Gastrocnemius medialis (tissue), 4 donors: Measurements from ENCODE around the gene AFDN. TPM values are rescaled to one million over a fixed set of nuclear protein-coding genes. Genes with fewer than 3 reads are reported as not detected.

Experiments
- ATAC-seq, 2 donors: fragments of 150-250 bp; one replicate each; pipeline ENCODE4 v1.9.1; 2016
- DNase-seq, 2 donors: peaks; one replicate each; pipeline ENCODE4 v3.0.0-alpha.2; 2019
- H3K27ac ChIP-seq, 4 donors: fragments of 200-600 bp; sonication (generic); 1 replicate in 1 of 4; 2 replicates in 3 of 4; pipeline ENCODE4 v1.5.1; 2016 to 2018; ENCODE audit warnings: mild to moderate bottlenecking in 2 of 4, moderate library complexity in 1 of 4
- H3K27me3 ChIP-seq, 3 donors: fragments of 200-600 bp; sonication (generic) in 2 of 3; 1 replicate in 1 of 3; 2 replicates in 2 of 3; pipeline versions ENCODE4 v1.5.1 to v1.6.0; 2016 to 2019; ENCODE audit warnings: mild to moderate bottlenecking in 1 of 3, moderate library complexity in 1 of 3
- H3K36me3 ChIP-seq, 2 donors: fragments of 200-600 bp; sonication (generic) in 1 of 2; one replicate each; pipeline ENCODE4 v1.5.1; 2017 to 2018
- H3K4me1 ChIP-seq, 2 donors: fragments of 200-600 bp; sonication (generic) in 1 of 2; one replicate each; pipeline ENCODE4 v1.5.1; 2016 to 2017; ENCODE audit warnings: mild to moderate bottlenecking in 2 of 2
- H3K4me3 ChIP-seq, 4 donors: fragments of 200-600 bp; sonication (generic) in 3 of 4; 1 replicate in 1 of 4; 2 replicates in 3 of 4; pipeline ENCODE4 v1.5.1; 2016 to 2019; ENCODE audit warnings: mild to moderate bottlenecking in 2 of 4
- H3K9me3 ChIP-seq, 3 donors: fragments of 200-600 bp; sonication (generic) in 2 of 3; 1 replicate in 1 of 3; 2 replicates in 2 of 3; pipeline ENCODE4 v1.5.1; 2016 to 2019
- POLR2A ChIP-seq, 2 donors: fragments of 450-650 bp; IDR thresholded peaks; one replicate each; pipeline ENCODE4 v1.6.1; 2017; ENCODE audit warnings: antibody characterized with exemption in 2 of 2, mild to moderate bottlenecking in 2 of 2, moderate library complexity in 2 of 2
- in situ Hi-C, 4 donors: fragments of 200-750 bp; cut with MboI; loops; one replicate each; pipeline versions ENCODE4 v1.15.0 to v1.8.0; 2017; ENCODE audit warnings: low sequenced_read_pairs in 4 of 4
- intact Hi-C: fragments of 100-400 bp; cut with DNase I; formaldehyde crosslinking; loops from one replicate; pipeline ENCODE4 v1.15.1; 2023; ENCODE audit warnings: low total_unique reads
- total RNA-seq, 4 donors: library from RNA; depleted of rRNA; stranded (reverse); fragments of >200 nt; gene quantifications; one replicate each; pipeline versions ENCODE4 v1.1.0 to v1.2.3, GENCODE V29; 2016
- TF ChIP-seq, protein P1 (sequence below), 5 experiments: fragments of 450-650 bp in 3 of 5; fragments of 200-600 bp in 2 of 5; sonication (generic) in 2 of 5; IDR thresholded peaks in 4 of 5; conservative IDR thresholded peaks in 1 of 5; 1 replicate in 4 of 5; 2 replicates in 1 of 5; pipeline ENCODE4 v1.5.1; 2016 to 2019; ENCODE audit warnings: antibody characterized with exemption in 5 of 5, mild to moderate bottlenecking in 3 of 5, moderate library complexity in 3 of 5

AFDN gene
- total RNA-seq, 4 donors from 2014 or later, result 22.2 to 66.0 (median 30.0) TPM

DNA sequence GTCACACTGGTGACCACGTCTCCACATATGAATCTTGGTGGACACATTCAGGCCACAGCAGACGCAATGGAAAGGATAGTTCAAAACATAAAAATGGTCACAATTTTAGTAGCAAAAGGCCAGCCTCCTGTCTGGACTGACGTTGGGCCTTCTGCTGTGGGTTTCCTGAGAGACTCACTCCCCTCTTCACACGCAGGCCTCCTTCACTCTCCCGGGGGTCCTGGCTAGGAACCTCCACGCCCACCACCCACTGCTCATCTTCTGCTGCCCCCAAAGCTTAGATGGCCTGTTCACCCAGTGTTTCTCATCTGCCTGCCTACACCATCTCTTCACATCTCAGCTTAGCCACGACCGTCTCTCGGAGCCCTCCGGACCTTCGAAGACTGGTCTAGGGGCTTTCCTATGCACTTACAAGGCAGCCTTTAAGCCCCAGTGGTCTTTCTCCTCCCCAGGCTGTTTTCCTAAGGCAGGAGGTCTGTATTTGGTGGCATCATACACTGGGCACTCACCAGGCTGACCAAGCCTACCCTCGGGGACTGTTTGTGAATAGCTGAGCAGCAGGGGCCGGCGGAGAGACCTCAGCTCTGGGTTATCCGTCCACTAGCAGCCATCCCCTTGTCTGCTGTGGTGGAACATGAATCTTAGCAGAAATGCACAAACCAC, 46.6 kb upstream of the AFDN start:
- no peaks in the 10 kb centered on the region for H3K36me3 ChIP-seq
- in situ Hi-C loops, result no loop called here
- ATAC-seq, result no peak

DNA sequence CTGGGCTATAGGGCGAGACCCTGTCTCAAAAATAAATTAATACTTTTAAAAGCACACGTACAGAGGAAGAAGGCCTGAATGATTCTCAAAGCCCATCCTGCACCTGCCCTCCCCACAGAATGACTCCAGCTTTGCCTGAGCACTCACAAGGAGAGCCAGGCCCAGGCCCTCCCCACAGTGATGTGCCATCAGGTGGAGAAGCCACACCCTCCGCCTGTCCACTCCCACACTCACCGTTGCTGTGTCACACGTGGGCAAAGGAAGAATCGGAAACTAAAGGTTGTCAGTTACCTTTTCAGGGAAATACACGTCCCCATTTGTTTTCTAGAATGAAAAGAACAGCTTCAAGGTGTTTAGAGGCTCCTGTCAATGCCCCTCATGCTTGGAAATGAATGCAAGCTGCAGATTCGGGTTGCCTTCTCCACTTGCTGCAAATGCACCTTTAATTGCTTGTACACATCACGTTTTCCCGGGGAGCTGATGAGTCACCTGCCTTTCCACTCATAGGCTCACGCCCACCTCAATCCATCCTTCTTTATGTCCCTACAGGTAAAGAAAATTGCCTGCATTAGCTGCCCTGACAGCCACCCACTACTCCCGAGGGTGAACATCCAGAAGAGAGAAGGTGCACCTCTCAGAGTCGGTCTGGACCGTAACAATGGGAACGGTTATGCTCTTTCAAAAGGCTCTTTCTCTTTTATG, 45.5 kb upstream of the AFDN start:
- intact Hi-C loops (no loop called here), in situ Hi-C loops (no loop called here)
- TF ChIP-seq, protein P1, sequence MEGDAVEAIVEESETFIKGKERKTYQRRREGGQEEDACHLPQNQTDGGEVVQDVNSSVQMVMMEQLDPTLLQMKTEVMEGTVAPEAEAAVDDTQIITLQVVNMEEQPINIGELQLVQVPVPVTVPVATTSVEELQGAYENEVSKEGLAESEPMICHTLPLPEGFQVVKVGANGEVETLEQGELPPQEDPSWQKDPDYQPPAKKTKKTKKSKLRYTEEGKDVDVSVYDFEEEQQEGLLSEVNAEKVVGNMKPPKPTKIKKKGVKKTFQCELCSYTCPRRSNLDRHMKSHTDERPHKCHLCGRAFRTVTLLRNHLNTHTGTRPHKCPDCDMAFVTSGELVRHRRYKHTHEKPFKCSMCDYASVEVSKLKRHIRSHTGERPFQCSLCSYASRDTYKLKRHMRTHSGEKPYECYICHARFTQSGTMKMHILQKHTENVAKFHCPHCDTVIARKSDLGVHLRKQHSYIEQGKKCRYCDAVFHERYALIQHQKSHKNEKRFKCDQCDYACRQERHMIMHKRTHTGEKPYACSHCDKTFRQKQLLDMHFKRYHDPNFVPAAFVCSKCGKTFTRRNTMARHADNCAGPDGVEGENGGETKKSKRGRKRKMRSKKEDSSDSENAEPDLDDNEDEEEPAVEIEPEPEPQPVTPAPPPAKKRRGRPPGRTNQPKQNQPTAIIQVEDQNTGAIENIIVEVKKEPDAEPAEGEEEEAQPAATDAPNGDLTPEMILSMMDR (IDR thresholded peaks at IDR 0.05 in 4 of 5, conservative IDR thresholded peaks at IDR 0.05 in 1 of 5), result no peak
- TF ChIP-seq POLR2A (IDR thresholded peaks at IDR 0.05), result no peak
- no peak for DNase-seq
- ATAC-seq, result no peak
- Histone ChIP-seq H3K36me3 (no peaks in the 10 kb centered on the region), H3K27me3 (no peaks in the 10 kb centered on the region), H3K4me3 (no peak overlapping the region), H3K27ac (no peak overlapping the region), H3K9me3 (no peaks in the 10 kb centered on the region), H3K4me1 (no peaks in the 10 kb centered on the region)

More for the DNA sequence above, 46.6 kb upstream of the AFDN start:
- intact Hi-C loops, result no loop called here
- no peak for TF ChIP-seq POLR2A (IDR thresholded peaks at IDR 0.05)
- Histone ChIP-seq H3K27ac (no peak overlapping the region), H3K4me1 (no peaks in the 10 kb centered on the region), H3K4me3 (no peak overlapping the region), H3K27me3 (no peaks in the 10 kb centered on the region), H3K9me3 (no peaks in the 10 kb centered on the region)
- DNase-seq, result no peak

DNA sequence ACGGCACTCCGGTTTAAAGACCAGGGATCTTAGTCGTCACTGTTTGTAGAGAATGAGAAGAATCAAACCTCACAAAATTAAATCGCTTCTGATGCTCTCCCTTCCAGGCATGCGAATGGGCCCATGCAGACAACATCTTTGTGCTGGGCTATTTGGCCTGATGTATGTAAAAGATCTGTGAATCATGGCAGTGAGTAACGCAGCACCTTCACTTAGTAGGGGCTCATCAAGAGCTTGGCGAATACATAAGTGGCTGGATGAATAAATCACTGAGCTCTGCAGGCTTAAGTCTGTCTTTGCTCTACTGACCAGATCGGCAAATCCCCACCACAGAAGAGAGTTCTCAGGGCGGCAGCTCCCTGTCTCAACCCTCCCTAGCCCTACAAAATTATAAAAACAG, 44.8 kb upstream of the AFDN start:
- Histone ChIP-seq H3K27ac (no peak overlapping the region), H3K27me3 (no peaks in the 10 kb centered on the region), H3K4me3 (no peak overlapping the region), H3K9me3 (no peaks in the 10 kb centered on the region), H3K36me3 (no peaks in the 10 kb centered on the region), H3K4me1 (no peaks in the 10 kb centered on the region)
- intact Hi-C loops (no loop called here), in situ Hi-C loops (no loop called here)
- ATAC-seq (no peak), DNase-seq (no peak)
- no peak for TF ChIP-seq POLR2A (IDR thresholded peaks at IDR 0.05)
- TF ChIP-seq, protein P1 (IDR thresholded peaks at IDR 0.05 in 4 of 5, conservative IDR thresholded peaks at IDR 0.05 in 1 of 5), result no peak

DNA sequence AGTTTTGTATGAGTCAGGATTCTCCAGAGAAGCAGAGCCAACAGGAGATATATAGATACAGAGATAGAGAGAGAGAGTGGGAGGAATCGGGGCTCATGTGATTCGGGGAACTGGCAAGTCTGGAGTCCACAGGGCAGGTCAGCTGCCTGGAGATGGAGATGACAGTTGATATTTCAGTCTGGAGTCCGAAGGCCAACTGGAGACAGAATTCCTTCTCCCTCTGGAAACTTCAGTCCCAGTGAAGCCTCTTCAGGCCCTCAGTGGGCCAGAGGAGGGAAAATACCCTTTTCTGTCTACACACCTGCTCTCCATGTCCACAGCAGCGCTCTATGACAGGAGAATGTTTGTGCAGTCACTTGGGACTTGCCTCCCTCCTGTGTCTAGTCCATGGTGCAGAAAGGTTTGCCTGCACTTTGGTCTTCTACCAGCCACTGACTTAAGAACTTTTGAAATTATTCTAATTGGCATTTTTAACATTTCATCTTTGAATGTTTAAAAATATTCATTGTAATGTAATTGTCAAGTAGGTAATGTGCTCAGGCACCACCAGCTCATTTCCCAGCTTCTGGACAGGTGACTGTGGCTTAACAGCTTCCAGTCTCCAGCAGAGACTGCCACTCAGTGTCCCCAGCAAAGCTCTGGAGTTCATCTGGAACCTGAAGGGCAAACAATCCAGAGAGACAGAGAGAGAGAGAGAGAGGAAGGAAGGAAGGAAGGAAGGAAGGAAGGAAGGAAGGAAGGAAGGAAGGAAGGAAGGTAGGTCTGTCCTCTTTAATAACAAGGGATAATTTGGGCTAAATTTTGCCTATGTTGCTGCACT, 43.8 kb upstream of the AFDN start:
- no peaks in the 10 kb centered on the region for H3K4me1 ChIP-seq
- intact Hi-C loops, result no loop called here
- H3K27me3 ChIP-seq, result no peaks in the 10 kb centered on the region
- H3K9me3 ChIP-seq, result no peaks in the 10 kb centered on the region
- ATAC-seq (no peak), DNase-seq (no peak)
- H3K27ac ChIP-seq, result no peak overlapping the region
- in situ Hi-C loops, result no loop called here
- H3K36me3 ChIP-seq, result no peaks in the 10 kb centered on the region
- TF ChIP-seq POLR2A (IDR thresholded peaks at IDR 0.05), result no peak
- TF ChIP-seq, protein P1 (IDR thresholded peaks at IDR 0.05 in 4 of 5, conservative IDR thresholded peaks at IDR 0.05 in 1 of 5), result no peak
- no peak overlapping the region for H3K4me3 ChIP-seq
